ENCODE data around the gene GDA.

The GDA gene

GRCh38 chr9:72129271-72130156 lies 19.7 kb upstream of the GDA start:
- TF ChIP-seq TEAD4 (IDR thresholded peaks at IDR 0.05) (peak; percentile 52; the same call in 1 of the 2 replicates), NFIC (IDR thresholded peaks at IDR 0.05) (peak; percentile 30), EP300 (IDR thresholded peaks at IDR 0.05; ENCODE audit: borderline replicate concordance) (peak; percentile 64; the same call in 1 of the 2 replicates), FOXM1 (IDR thresholded peaks at IDR 0.05; ENCODE audit: borderline replicate concordance, low read depth) (0 out of 2 replicates have a peak, but pooled peaks have one; percentile 21), CEBPB (IDR thresholded peaks at IDR 0.05) (no peak), ZBTB7A (IDR thresholded peaks at IDR 0.05; ENCODE audit: low read depth) (no peak), EGR1 (IDR thresholded peaks at IDR 0.05) (no peak), TCF12 (IDR thresholded peaks at IDR 0.05; ENCODE audit: low read depth) (no peak), REST (IDR thresholded peaks at IDR 0.05; ENCODE audit: low read depth) (no peak), YY1 (IDR thresholded peaks at IDR 0.05; ENCODE audit: low read depth) (no peak), USF1 (IDR thresholded peaks at IDR 0.05) (no peak), CREB1 (IDR thresholded peaks at IDR 0.05; ENCODE audit: low read depth) (no peak)

- TF ChIP-seq NFIC (IDR thresholded peaks at IDR 0.05) (no peak), EGR1 (IDR thresholded peaks at IDR 0.05) (no peak), USF1 (IDR thresholded peaks at IDR 0.05) (no peak), TAF1 (IDR thresholded peaks at IDR 0.05; ENCODE audit: low read depth) (no peak), TEAD4 (IDR thresholded peaks at IDR 0.05) (no peak), REST (IDR thresholded peaks at IDR 0.05; ENCODE audit: low read depth) (no peak), CEBPB (IDR thresholded peaks at IDR 0.05) (no peak), TCF12 (IDR thresholded peaks at IDR 0.05; ENCODE audit: low read depth) (no peak), YY1 (IDR thresholded peaks at IDR 0.05; ENCODE audit: low read depth) (no peak), RAD21 (IDR thresholded peaks at IDR 0.05; ENCODE audit: low read depth) (no peak), MAX (IDR thresholded peaks at IDR 0.05) (no peak), ZBTB7A (IDR thresholded peaks at IDR 0.05; ENCODE audit: low read depth) (no peak), FOXM1 (IDR thresholded peaks at IDR 0.05; ENCODE audit: borderline replicate concordance, low read depth) (no peak), CREB1 (IDR thresholded peaks at IDR 0.05; ENCODE audit: low read depth) (no peak), EP300 (IDR thresholded peaks at IDR 0.05; ENCODE audit: borderline replicate concordance) (no peak)
Measured at GRCh38 chr9:72130321-72130720, 18.9 kb upstream of the GDA start.

- TF ChIP-seq REST (IDR thresholded peaks at IDR 0.05; ENCODE audit: low read depth) = no peak
- no peak for TF ChIP-seq CREB1 (IDR thresholded peaks at IDR 0.05; ENCODE audit: low read depth)
- TF ChIP-seq FOXM1 (IDR thresholded peaks at IDR 0.05; ENCODE audit: borderline replicate concordance, low read depth) = no peak
- no peak for TF ChIP-seq ZBTB7A (IDR thresholded peaks at IDR 0.05; ENCODE audit: low read depth)
- TF ChIP-seq TEAD4 (IDR thresholded peaks at IDR 0.05) = peak; percentile 55
- TF ChIP-seq EP300 (IDR thresholded peaks at IDR 0.05; ENCODE audit: borderline replicate concordance) = peak; percentile 59; the same call in 1 of the 2 replicates
- peak; percentile 30; the same call in 1 of the 2 replicates for TF ChIP-seq EGR1 (IDR thresholded peaks at IDR 0.05)
- peak; percentile 20; the same call in 1 of the 2 replicates for TF ChIP-seq NFIC (IDR thresholded peaks at IDR 0.05)
- TF ChIP-seq CEBPB (IDR thresholded peaks at IDR 0.05) = no peak
Measured at GRCh38 chr9:72131206-72131605, 18.0 kb upstream of the GDA start.

GRCh38 chr9:72132052-72132451 lies 17.2 kb upstream of the GDA start:
- TF ChIP-seq TAF1 (IDR thresholded peaks at IDR 0.05; ENCODE audit: low read depth) = no peak
- TF ChIP-seq EGR1 (IDR thresholded peaks at IDR 0.05) = no peak
- peak; percentile 25; the same call in 1 of the 2 replicates for TF ChIP-seq USF1 (IDR thresholded peaks at IDR 0.05)
- peak; percentile 82 for TF ChIP-seq MAX (IDR thresholded peaks at IDR 0.05)
- TF ChIP-seq FOXM1 (IDR thresholded peaks at IDR 0.05; ENCODE audit: borderline replicate concordance, low read depth) = peak; percentile 98
- peak; percentile 99 for TF ChIP-seq NFIC (IDR thresholded peaks at IDR 0.05)
- TF ChIP-seq RAD21 (IDR thresholded peaks at IDR 0.05; ENCODE audit: low read depth) = no peak
- TF ChIP-seq ZBTB7A (IDR thresholded peaks at IDR 0.05; ENCODE audit: low read depth) = no peak
- TF ChIP-seq CREB1 (IDR thresholded peaks at IDR 0.05; ENCODE audit: low read depth) = no peak
- TF ChIP-seq TEAD4 (IDR thresholded peaks at IDR 0.05) = peak; percentile 91
- TF ChIP-seq EP300 (IDR thresholded peaks at IDR 0.05; ENCODE audit: borderline replicate concordance) = peak; percentile 98
- TF ChIP-seq REST (IDR thresholded peaks at IDR 0.05; ENCODE audit: low read depth) = no peak
- TF ChIP-seq CEBPB (IDR thresholded peaks at IDR 0.05) = peak; percentile 99
- peak; percentile 97 for TF ChIP-seq TCF12 (IDR thresholded peaks at IDR 0.05; ENCODE audit: low read depth)
- no peak for TF ChIP-seq YY1 (IDR thresholded peaks at IDR 0.05; ENCODE audit: low read depth)
